ENCODE results near the gene CALN1. TPM values are rescaled to one million over a fixed set of nuclear protein-coding genes. Genes with fewer than 3 reads are reported as not detected.

The CALN1 gene
- total RNA-seq, 2 donors from 2014 or later = 0.52 to 1.6 TPM

DNA sequence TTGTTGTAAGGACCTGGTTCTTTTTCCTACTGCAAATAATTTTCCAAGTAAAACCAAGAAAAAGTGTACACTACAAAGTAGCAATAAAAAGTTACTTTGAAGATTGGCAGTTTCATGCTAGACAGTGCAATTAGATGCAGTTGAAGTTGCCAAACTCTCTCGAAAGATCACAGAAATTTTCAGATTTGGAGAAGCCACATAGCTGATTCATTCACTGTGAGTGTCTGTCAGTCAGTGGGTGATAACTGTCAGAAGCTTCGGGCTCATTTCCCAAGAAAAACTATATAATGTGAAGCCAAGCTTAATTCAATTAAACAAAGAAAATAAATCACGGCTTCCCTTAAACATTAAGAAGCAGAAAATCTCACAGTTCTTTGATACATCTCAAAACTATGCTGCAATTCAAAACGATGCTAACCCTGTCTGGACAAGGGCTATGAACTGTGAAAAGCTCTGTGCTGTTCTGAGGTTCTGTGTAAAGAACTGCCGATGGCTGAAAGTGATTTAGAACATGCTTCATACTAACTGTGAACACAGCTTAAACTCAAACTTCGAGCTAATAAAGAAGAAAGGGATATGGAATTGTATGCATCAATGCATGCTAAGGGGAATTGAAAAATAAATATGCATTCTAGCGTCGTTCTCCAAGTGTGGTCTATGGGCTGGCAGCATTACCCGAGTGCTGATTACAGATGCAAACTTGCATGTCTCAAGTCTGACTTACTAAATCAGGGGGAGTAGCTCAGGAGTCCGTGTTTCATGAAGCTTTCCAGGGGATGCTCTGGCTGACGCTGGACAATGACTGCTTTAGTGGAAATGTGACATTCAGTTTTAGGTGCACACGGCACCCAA, 557.4 kb downstream of the CALN1 start:
- Histone ChIP-seq H3K27ac (no peak overlapping the region), H3K36me3 (replicated peaks in 1 of 2; ENCODE audit: insufficient read depth in 1 of 2, low read depth in 2 of 2) (no peaks in the 10 kb centered on the region), H3K9me3 (no peaks in the 10 kb centered on the region), H3K27me3 (no peaks in the 10 kb centered on the region), H3K4me3 (no peak overlapping the region), H3K4me1 (no peaks in the 10 kb centered on the region)
- intact Hi-C loops (cut with DNase I) = no loop called here
- 49 to 54% methylated on average over 10 to 12 of the region's 12 CpGs for WGBS, 2 donors
- DNase-seq (no peak), ATAC-seq (no peak)
- TF ChIP-seq, protein P1, sequence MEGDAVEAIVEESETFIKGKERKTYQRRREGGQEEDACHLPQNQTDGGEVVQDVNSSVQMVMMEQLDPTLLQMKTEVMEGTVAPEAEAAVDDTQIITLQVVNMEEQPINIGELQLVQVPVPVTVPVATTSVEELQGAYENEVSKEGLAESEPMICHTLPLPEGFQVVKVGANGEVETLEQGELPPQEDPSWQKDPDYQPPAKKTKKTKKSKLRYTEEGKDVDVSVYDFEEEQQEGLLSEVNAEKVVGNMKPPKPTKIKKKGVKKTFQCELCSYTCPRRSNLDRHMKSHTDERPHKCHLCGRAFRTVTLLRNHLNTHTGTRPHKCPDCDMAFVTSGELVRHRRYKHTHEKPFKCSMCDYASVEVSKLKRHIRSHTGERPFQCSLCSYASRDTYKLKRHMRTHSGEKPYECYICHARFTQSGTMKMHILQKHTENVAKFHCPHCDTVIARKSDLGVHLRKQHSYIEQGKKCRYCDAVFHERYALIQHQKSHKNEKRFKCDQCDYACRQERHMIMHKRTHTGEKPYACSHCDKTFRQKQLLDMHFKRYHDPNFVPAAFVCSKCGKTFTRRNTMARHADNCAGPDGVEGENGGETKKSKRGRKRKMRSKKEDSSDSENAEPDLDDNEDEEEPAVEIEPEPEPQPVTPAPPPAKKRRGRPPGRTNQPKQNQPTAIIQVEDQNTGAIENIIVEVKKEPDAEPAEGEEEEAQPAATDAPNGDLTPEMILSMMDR (IDR thresholded peaks at IDR 0.05) = no peak

DNA sequence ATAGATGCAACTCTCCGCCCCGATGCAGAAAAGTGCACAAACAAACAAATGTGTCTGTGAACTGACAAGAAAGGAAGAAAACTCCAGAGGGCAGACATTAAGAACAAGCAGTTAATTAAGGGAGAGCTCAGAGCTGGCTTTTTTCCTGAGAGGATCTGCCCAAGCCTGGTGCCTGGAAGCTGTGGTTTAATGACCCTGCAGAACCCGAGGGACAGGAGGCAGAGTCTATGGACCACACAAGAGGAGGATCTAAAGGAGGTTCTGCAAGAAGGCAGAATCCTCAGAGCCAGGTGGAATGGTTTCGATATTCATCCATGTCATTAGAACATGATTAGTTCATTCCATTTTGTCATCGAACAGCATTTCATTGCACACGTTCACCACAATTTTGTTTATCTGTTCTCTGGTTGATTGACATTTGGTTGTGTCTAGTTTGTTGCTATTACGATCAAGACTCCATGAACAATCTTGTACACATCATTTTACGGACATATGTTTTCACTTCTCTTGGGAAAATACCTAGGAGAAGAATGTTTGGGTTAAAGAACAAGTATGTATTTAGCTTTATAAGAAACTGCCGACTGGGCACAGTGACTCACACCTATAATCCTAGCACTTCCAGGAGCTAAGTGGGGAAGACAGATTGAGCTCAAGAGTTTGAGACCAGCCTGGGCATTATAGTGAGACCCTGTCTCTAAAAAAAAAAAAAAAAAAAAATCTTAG, 560.2 kb downstream of the CALN1 start:
- no peak for TF ChIP-seq POLR2A (IDR thresholded peaks at IDR 0.05)
- TF ChIP-seq, protein P1 (IDR thresholded peaks at IDR 0.05) = no peak
- no peak for ATAC-seq
- Histone ChIP-seq H3K4me1 (no peaks in the 10 kb centered on the region), H3K36me3 (replicated peaks in 1 of 2; ENCODE audit: insufficient read depth in 1 of 2, low read depth in 2 of 2) (no peaks in the 10 kb centered on the region), H3K27ac (no peak overlapping the region), H3K27me3 (no peaks in the 10 kb centered on the region), H3K9me3 (no peaks in the 10 kb centered on the region), H3K4me3 (no peak overlapping the region)
- no peak for DNase-seq
- intact Hi-C loops (cut with DNase I) = no loop called here
- 62 to 75% methylated on average over 9 of the region's 9 CpGs for WGBS, 2 donors

DNA sequence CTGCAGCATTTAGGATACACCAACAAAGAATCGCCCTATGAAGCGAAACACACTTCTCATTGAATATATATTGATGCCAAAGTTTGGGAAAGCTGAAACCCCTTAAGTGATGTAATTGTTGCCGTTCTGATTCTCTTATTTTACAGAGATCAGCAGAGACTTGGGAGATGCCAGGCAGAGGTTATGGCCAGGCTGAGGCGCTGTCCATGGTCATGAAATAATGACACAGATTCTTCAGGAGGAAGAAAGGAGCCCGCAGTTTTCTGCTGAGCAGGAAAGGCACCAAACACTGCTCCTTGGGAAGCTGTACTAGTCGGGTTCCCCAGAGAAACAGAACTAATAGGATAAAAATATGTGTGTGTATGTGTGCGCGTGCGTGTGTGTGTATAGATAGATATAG, 566.0 kb downstream of the CALN1 start:
- H3K36me3 ChIP-seq (replicated peaks in 1 of 2; ENCODE audit: insufficient read depth in 1 of 2, low read depth in 2 of 2) = no peaks in the 10 kb centered on the region
- no peaks in the 10 kb centered on the region for H3K9me3 ChIP-seq
- DNase-seq (no peak), ATAC-seq (no peak)
- TF ChIP-seq, protein P1 (IDR thresholded peaks at IDR 0.05) = no peak
- TF ChIP-seq POLR2A (IDR thresholded peaks at IDR 0.05) = no peak
- WGBS, 2 donors = 65 to 69% methylated on average over 9 of the region's 9 CpGs
- H3K27me3 ChIP-seq = no peaks in the 10 kb centered on the region
- no peak overlapping the region for H3K4me3 ChIP-seq
- no peaks in the 10 kb centered on the region for H3K4me1 ChIP-seq
- intact Hi-C loops (cut with DNase I) = no loop called here
- H3K27ac ChIP-seq = no peak overlapping the region

DNA sequence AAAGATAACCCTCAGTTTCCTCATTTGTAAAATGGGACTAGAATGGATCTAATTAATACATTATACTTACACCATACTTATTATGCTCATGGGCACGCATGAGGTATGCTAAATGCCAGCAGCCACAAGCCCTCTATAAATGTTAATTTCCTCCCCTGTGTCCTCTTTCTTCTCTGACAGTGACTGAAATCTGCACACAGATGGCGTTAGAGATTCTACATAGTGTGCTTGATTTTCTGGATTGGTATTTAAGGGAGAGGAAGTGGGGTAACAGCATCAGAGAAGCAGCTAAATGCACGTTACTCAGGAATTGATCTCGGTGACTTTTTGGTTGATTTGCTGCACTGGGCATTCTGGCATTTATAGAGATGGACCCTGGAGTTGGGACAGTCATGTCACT, 568.5 kb downstream of the CALN1 start:
- WGBS, 2 donors = 37 to 49% methylated on average over 4 of the region's 4 CpGs
- no peak for DNase-seq
- Histone ChIP-seq H3K27ac (no peak overlapping the region), H3K4me1 (no peaks in the 10 kb centered on the region), H3K36me3 (replicated peaks in 1 of 2; ENCODE audit: insufficient read depth in 1 of 2, low read depth in 2 of 2) (no peaks in the 10 kb centered on the region), H3K27me3 (no peaks in the 10 kb centered on the region), H3K4me3 (no peak overlapping the region), H3K9me3 (no peaks in the 10 kb centered on the region)
- no peak for ATAC-seq
- no peak for TF ChIP-seq POLR2A (IDR thresholded peaks at IDR 0.05)
- TF ChIP-seq, protein P1 (IDR thresholded peaks at IDR 0.05) = no peak
- intact Hi-C loops (cut with DNase I) = no loop called here
